A549 (cell line): ENCODE measurements around the gene USP12. TPM values are rescaled to one million over a fixed set of nuclear protein-coding genes. Genes with fewer than 3 reads are reported as not detected.

Source experiments
- ATAC-seq, 2 experiments: fragments of 200-7000 bp in 1 of 2; fragments of >200 bp in 1 of 2; cut with Nextera tagmentation in 1 of 2; cut with Tn5 transposase in 1 of 2; 3 replicates each; pipeline versions ENCODE4 v1.8.0 to v1.9.1; 2018 to 2020; ENCODE audit warnings: mild to moderate bottlenecking in 1 of 2, moderate library complexity in 1 of 2
- CTCF ChIA-PET: fragments of 300-600 bp; sonication (Branson Sonifier 250); formaldehyde crosslinking; extraction: SDS; loops from one replicate; lab custom pipeline; 2021; ENCODE audit warnings: antibody characterized with exemption, inconsistent platforms; lab: Yijun Ruan, JAX
- POLR2A ChIA-PET: fragments of 350-600 bp; formaldehyde crosslinking; extraction: SDS; loops from one replicate; lab custom pipeline; 2021; ENCODE audit warnings: antibody characterized with exemption, inconsistent platforms; lab: Yijun Ruan, JAX
- DNase-seq, 2 experiments: peaks; one replicate each; pipeline versions ENCODE4 v3.0.0 to v3.0.0-alpha.2; 2011 to 2016; ENCODE audit warnings: low read depth in 1 of 2, low spot score in 1 of 2
- FAIRE-seq: peaks from 2 replicates; lab custom pipeline; 2011; peaks lifted over from hg19 to GRCh38; lab: Jason Lieb, UNC
- H3K27ac ChIP-seq, 2 experiments: fragments of >200 bp; sonication (Bioruptor Twin); formaldehyde crosslinking; 3 replicates each; pipeline ENCODE4 v1.5.1; 2016 to 2017
- H3K4me1 ChIP-seq: fragments of >200 bp; sonication (Bioruptor Twin); formaldehyde crosslinking; 3 replicates; pipeline ENCODE4 v1.6.1; 2016
- H3K4me2 ChIP-seq: fragments of >200 bp; sonication (Bioruptor Twin); formaldehyde crosslinking; 3 replicates; pipeline ENCODE4 v1.6.1; 2016
- H3K4me3 ChIP-seq: fragments of >200 bp; sonication (Bioruptor Twin); formaldehyde crosslinking; 3 replicates; pipeline ENCODE4 v1.5.1; 2016
- H3K9me3 ChIP-seq: fragments of >200 bp; sonication (Bioruptor Twin); formaldehyde crosslinking; 3 replicates; pipeline ENCODE4 v1.6.1; 2016
- BCL3 ChIP-seq: fragments of >200 bp; sonication (Bioruptor Twin); formaldehyde crosslinking; IDR thresholded peaks from 3 replicates; pipeline ENCODE4 v1.6.1; 2016
- BHLHE40 ChIP-seq: IDR thresholded peaks from 2 replicates; pipeline ENCODE4 v1.6.1; 2012; ENCODE audit warnings: low read depth, low read length, inconsistent platforms
- CEBPB ChIP-seq, 2 experiments: fragments of >200 bp in 1 of 2; sonication (Bioruptor Twin) in 1 of 2; formaldehyde crosslinking in 1 of 2; IDR thresholded peaks; 2 replicates each; pipeline ENCODE4 v1.6.1; 2012 to 2016
- CTCF ChIP-seq: fragments of >200 bp; sonication (Bioruptor Twin); formaldehyde crosslinking; IDR thresholded peaks from 3 replicates; pipeline ENCODE4 v1.5.1; 2016
- FOSL2 ChIP-seq, 2 experiments: fragments of 450-650 bp in 1 of 2; fragments of >200 bp in 1 of 2; sonication (Bioruptor Twin) in 1 of 2; formaldehyde crosslinking; IDR thresholded peaks; 2 replicates each; pipeline versions ENCODE4 v1.5.0 to v1.6.1; 2016 to 2020; ENCODE audit warnings: mild to moderate bottlenecking in 1 of 2, moderate library complexity in 1 of 2
- GATA3 ChIP-seq: IDR thresholded peaks from 2 replicates; pipeline ENCODE4 v1.6.1; 2012; ENCODE audit warnings: borderline replicate concordance
- HES2 ChIP-seq: fragments of >200 bp; sonication (Bioruptor Twin); formaldehyde crosslinking; IDR thresholded peaks from 2 replicates; pipeline ENCODE4 v1.6.1; 2016
- HOXA7 ChIP-seq: fragments of 250-450 bp; sonication (Bioruptor Pico); IDR thresholded peaks from 2 replicates; pipeline ENCODE4 v1.5.0; 2020; ENCODE audit warnings: mild to moderate bottlenecking, moderate library complexity
- JUN ChIP-seq, 2 experiments: fragments of >200 bp; sonication (Bioruptor Twin); formaldehyde crosslinking; IDR thresholded peaks; 2 replicates in 1 of 2; 3 replicates in 1 of 2; pipeline ENCODE4 v1.6.1; 2016 to 2017
- JUNB ChIP-seq: fragments of >200 bp; sonication (Bioruptor Twin); formaldehyde crosslinking; IDR thresholded peaks from 2 replicates; pipeline ENCODE4 v1.6.1; 2016
- MAFK ChIP-seq: fragments of 450-650 bp; IDR thresholded peaks from 2 replicates; pipeline ENCODE4 v1.6.1; 2014; ENCODE audit not compliant: partially characterized antibody
- MAX ChIP-seq: IDR thresholded peaks from 2 replicates; pipeline ENCODE4 v1.6.1; 2012
- MAZ ChIP-seq: fragments of 150-350 bp; IDR thresholded peaks from 2 replicates; pipeline ENCODE4 v1.6.1; 2014; ENCODE audit warnings: antibody characterized with exemption, low read depth, low read length, borderline replicate concordance
- MYC ChIP-seq: IDR thresholded peaks from 2 replicates; pipeline ENCODE4 v1.6.1; 2012; ENCODE audit warnings: mild to moderate bottlenecking, inconsistent platforms, low read length, improper control_type of control experiment, borderline replicate concordance
- NFE2L2 ChIP-seq: fragments of 150-350 bp; conservative IDR thresholded peaks from 2 replicates; pipeline ENCODE4 v1.6.1; 2014; ENCODE audit warnings: low read length
- RFX5 ChIP-seq: fragments of 450-650 bp; IDR thresholded peaks from 2 replicates; pipeline ENCODE4 v1.7.1; 2014; ENCODE audit warnings: antibody characterized with exemption, mild to moderate bottlenecking, moderate library complexity
- TFCP2L1 ChIP-seq: fragments of 250-450 bp; sonication (Bioruptor Pico); IDR thresholded peaks from 2 replicates; pipeline ENCODE4 v1.5.0; 2021; ENCODE audit warnings: mild to moderate bottlenecking
- ZFP36 ChIP-seq: fragments of 450-650 bp; IDR thresholded peaks from 2 replicates; pipeline ENCODE4 v1.6.1; 2014; ENCODE audit warnings: borderline replicate concordance; ENCODE audit not compliant: partially characterized antibody
- WGBS: methylation state at CpG from one replicate; pipeline ENCODE4 v1.1.6; 2017; ENCODE audit errors: missing lambda C conversion rate; 5-methylcytosine and 5-hydroxymethylcytosine counted together
- polyA plus RNA-seq, 4 experiments: library from polyadenylated mRNA; depleted of rRNA in 3 of 4; stranded (reverse); fragments of >200 nt; fragmentation: RNase III in 1 of 4; extraction: RNeasy Plus Mini Kit Qiagen cat#74134 plus additional on column Dnase treatment in 1 of 4; gene quantifications; 2 replicates in 3 of 4; 3 replicates in 1 of 4; pipeline ENCODE4 v1.2.3, GENCODE V29; 2011 to 2017
- TF ChIP-seq, protein P1 (sequence below): fragments of 450-650 bp; IDR thresholded peaks from 2 replicates; pipeline ENCODE4 v1.6.1; 2014; ENCODE audit warnings: antibody characterized with exemption
- TF ChIP-seq, protein P2 (sequence below): IDR thresholded peaks from 2 replicates; pipeline ENCODE4 v1.6.1; 2012

Gene USP12
- polyA plus RNA-seq, 2 of the 4 experiments (the other 2 are of a cell fraction) = 19.1 to 21.2 TPM

DNA sequence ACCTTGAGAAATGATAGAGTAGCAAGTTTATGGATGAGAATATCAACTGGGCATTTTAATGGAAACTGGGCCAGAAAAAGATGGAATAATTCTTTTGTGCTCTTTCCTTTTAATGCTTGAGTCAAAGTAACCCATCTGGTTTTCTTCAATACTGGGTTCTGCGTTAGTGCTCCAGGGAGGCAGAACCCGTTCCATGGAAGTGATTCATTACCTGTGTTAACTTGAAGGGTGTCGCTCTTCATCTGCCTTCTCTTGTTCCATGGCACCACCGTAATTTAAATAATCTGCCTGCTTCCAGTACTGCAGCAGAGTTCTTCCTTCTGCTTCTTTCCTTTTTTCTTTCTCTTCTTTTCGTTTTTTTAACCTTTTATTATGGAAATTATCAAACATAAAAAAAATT is 14.7 kb upstream of the USP12 start:
- Histone ChIP-seq H3K4me3 (no peak overlapping the region), H3K27ac (no peak overlapping the region), H3K4me2 (no peak overlapping the region), H3K9me3 (no peaks in the 10 kb centered on the region), H3K4me1 (peaks cover 34% of the 10 kb centered on the region)
- 73% methylated on average over 5 of the region's 5 CpGs for WGBS
- ChIA-PET POLR2A (no interaction called here), CTCF (no interaction called here)
- FAIRE-seq (no peak), DNase-seq (no peak), ATAC-seq (no peak)
- TF ChIP-seq HES2 (no peak), ZFP36 (no peak), HOXA7 (CRISPR knock-in tag) (no peak), MYC (no peak), MAZ (no peak), RFX5 (no peak), BHLHE40 (no peak), BCL3 (no peak), JUN (IDR thresholded peaks at IDR 0.05) (no peak), CTCF (no peak)

- H3K4me2 ChIP-seq = peak overlapping the region; percentile 79
- H3K4me1 ChIP-seq = peaks cover 30% of the 10 kb centered on the region
- H3K9me3 ChIP-seq = no peaks in the 10 kb centered on the region
- peak; percentile 32; the same call in 1 of the 2 replicates for TF ChIP-seq MAX
- TF ChIP-seq FOSL2 (IDR thresholded peaks at IDR 0.05) = no peak
- TF ChIP-seq FOSL2 (CRISPR knock-in tag; IDR thresholded peaks at IDR 0.05) = peak; percentile 64
- TF ChIP-seq MAFK = peak; percentile 66
- peak; percentile 67 to 94 for TF ChIP-seq CEBPB (IDR thresholded peaks at IDR 0.05)
- TF ChIP-seq TFCP2L1 (CRISPR knock-in tag) = no peak
- TF ChIP-seq JUNB = 0 out of 2 replicates have a peak, but pooled peaks have one; percentile 15
- TF ChIP-seq, protein P1, sequence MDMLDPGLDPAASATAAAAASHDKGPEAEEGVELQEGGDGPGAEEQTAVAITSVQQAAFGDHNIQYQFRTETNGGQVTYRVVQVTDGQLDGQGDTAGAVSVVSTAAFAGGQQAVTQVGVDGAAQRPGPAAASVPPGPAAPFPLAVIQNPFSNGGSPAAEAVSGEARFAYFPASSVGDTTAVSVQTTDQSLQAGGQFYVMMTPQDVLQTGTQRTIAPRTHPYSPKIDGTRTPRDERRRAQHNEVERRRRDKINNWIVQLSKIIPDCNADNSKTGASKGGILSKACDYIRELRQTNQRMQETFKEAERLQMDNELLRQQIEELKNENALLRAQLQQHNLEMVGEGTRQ = no peak
- TF ChIP-seq BHLHE40 = no peak
- TF ChIP-seq NFE2L2 = peak; percentile 72
- peak; percentile 20; the same call in 1 of the 2 replicates for TF ChIP-seq GATA3
- no peak for TF ChIP-seq BCL3
- TF ChIP-seq, protein P2, sequence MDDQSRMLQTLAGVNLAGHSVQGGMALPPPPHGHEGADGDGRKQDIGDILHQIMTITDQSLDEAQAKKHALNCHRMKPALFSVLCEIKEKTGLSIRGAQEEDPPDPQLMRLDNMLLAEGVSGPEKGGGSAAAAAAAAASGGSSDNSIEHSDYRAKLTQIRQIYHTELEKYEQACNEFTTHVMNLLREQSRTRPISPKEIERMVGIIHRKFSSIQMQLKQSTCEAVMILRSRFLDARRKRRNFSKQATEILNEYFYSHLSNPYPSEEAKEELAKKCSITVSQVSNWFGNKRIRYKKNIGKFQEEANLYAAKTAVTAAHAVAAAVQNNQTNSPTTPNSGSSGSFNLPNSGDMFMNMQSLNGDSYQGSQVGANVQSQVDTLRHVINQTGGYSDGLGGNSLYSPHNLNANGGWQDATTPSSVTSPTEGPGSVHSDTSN = no peak
- TF ChIP-seq, all 56 proteins: peak for 7
- no peak overlapping the region for H3K4me3 ChIP-seq
- CTCF ChIA-PET = interaction anchor here (1.7 kb wide), 1 partner anchor 12 kb away, joined by 7 read pairs; no protein-coding TSS in a partner anchor
- ATAC-seq (peak; percentile 84 to 86), DNase-seq (peak in 1 of 2 experiments; percentile 85), FAIRE-seq (no peak)
- POLR2A ChIA-PET = interaction anchor here (1.0 kb wide), 1 partner anchor 73 kb away, joined by 3 read pairs; no protein-coding TSS in a partner anchor
- peak overlapping the region; percentile 64 to 81 for H3K27ac ChIP-seq
- WGBS = 43% methylated on average over 9 of the region's 9 CpGs
These were observed 12.0 kb upstream of the USP12 start for GRCh38 chr13:27183561-27184147.
